ENCODE results near the gene CHAT.
"Not testable (repeated sequence)": the region's sequence is repeated elsewhere in the genome, so short reads cannot be mapped to it uniquely, and the experiment has no call there.

The CHAT gene

DNA sequence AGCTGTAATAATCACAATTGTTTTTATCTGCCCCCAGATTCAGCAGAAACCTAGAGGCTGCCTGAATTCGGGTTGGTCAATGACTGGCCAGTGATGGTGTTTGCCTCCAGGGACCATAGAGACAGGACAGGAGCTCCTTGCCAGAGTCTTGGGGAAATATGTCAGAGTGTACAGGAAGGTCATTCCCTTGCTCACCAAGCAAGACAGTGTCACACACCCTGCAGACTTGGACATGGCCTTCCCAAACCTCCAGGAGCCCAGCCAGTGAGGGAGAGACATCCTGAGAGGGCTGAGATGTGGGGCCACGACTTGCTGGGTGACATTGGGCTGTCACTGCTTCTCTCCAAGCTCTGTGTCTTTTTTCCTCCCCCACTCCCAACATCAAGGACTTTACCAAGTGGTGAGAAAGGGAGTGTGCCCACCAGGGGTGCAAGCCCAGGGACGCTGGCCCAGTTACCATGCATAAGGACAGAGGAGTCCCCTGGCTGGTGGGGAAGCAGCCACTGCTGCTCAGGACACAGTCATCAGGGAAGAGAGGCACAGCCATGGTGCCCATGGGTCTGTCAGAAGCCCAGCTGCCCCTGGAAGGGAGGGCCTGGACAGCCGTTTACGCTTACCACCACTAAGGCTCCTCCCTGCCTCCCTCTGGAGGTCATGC lies 40.3 kb downstream of the CHAT start:
- DNase-seq = no peak

DNA sequence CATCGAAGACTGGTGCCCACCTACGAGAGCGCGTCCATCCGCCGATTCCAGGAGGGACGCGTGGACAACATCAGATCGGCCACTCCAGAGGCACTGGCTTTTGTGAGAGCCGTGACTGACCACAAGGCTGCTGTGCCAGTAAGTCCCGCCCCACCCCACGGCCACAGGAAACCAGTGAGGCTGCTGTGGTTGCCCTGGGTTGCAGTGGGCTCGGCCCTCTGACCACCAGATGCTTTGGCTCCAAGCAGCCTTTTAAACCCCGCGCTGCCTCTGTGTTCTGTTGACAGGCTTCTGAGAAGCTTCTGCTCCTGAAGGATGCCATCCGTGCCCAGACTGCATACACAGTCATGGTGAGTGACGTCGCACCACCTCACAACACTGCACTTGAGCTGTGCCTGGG lies 41.3 kb downstream of the CHAT start:
- no peak for DNase-seq

DNA sequence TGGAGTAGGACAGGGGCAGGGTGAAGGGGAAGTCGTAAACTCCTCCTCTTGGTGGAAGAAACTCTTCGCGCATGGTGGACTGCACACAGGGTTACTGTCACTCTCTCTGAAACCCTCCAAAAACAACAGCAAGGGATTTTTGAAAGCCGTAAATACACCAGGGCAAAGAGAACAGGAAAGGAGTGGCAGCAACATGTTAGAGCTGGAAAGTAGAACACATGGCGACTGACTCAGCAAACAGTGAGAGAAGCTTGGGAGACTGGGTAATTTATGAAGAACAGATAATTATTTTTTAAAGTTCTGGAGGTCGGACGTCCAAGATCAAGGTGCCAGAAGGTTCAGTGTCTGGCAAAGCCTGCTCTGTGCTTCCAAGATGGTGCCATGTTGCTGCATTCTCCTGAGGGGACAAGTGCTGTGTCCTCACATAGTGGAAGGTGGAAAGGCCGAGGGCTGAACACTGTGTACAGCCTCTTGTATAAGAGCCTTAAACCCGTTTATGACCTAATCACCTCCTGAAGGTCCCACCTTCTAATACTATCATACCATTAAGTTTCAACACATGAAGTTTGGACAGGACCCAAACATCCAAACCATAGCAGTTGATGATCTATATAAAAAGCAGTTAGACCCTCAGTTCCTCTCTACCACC lies 43.1 kb downstream of the CHAT start:
- DNase-seq = no peak

DNA sequence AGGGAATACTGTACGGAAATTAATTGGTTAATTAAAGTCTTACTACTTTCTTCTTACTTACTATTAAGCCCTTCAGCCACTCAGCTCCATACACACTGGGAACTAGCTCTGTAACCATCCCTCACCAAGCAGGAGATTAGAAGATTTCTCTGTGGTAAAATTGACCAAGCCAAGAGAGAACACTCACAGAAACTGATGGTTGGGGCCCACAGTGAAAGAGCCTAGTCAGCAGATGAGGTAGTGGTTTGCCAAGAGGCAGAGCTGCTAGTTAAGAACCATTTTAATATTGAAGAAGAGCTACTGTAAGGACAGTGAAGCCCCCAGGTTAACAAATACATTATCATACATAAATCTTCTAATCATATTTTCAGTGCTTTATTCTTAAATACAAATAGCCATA lies 43.8 kb downstream of the CHAT start:
- no peak for DNase-seq

DNA sequence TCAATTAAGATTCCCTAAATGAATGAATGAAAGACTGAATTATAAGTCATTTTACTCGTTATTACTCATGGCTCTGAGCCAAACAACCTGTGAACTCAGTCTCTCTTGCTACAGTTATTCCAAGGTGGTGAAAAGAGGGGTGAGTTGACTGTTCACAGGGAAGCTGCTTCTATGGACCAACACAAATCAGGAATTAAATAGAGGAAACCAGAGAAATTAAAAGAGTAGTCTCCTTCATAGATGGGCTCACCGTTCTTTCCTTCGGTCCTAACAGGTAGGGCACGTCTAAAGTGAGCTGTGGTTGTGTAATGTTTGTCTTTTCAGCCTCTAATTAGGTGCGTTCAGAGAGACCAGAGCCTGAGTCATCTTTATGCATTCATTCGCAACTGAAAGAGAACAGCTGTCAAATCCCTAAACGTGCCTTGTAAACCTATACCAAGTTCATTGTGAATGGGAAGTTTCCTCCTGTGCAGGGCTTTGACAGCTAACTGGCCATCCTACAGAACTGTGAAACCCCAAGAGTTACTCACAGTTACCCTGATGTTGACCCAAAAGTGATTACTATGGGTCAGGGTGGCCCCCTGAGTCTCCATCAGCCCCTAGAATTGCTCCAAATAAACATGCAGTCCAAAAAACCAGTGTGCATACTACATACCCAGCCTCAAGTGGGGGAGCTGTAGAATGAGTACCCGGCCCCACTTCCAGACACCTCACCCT lies 47.5 kb downstream of the CHAT start:
- no peak for DNase-seq

DNA sequence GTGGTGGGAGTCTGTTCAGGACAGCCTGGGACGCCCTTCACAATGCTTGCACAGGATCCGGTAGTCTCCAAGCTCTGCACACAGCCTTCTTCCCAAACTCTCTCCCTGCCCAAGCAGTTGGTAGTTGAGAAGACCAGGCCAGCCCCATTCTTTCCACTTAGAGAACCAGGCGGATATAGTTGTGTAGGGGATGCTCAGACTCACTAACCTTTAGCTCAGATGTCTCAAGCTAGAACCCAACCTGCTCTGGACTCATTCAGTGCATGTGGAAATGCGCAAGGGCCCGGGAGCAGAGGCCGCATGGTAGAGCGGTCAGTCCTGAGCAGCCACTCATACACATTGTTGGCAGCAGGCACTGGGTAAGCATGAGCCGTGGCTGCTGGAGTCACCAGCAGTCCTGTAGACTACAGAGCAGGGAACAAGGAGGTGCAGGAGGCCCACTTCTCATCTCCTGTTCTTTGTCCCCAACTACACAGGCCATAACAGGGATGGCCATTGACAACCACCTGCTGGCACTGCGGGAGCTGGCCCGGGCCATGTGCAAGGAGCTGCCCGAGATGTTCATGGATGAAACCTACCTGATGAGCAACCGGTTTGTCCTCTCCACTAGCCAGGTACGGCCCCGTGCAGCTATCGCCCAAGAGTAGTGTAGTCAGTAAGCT lies 48.5 kb downstream of the CHAT start:
- DNase-seq = no peak

DNA sequence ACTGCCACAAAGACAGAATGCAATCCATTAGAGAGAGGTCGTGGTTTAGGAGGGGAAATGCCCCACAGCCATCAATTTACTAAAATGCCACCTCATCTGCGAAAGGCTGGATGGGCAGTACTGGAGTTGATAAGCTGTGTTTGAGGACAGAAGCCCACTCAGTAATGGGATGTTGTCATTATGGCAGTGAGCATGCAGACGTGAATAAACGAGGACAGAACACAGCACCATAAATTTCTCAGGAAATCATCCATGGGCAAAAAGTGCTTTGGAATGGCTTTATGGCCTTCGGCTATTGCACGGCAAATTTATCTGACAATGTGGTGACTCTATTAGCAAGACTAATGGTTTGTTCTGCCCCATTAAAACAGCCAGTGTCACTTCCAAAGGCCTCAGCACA lies 49.8 kb downstream of the CHAT start:
- no peak for DNase-seq

DNA sequence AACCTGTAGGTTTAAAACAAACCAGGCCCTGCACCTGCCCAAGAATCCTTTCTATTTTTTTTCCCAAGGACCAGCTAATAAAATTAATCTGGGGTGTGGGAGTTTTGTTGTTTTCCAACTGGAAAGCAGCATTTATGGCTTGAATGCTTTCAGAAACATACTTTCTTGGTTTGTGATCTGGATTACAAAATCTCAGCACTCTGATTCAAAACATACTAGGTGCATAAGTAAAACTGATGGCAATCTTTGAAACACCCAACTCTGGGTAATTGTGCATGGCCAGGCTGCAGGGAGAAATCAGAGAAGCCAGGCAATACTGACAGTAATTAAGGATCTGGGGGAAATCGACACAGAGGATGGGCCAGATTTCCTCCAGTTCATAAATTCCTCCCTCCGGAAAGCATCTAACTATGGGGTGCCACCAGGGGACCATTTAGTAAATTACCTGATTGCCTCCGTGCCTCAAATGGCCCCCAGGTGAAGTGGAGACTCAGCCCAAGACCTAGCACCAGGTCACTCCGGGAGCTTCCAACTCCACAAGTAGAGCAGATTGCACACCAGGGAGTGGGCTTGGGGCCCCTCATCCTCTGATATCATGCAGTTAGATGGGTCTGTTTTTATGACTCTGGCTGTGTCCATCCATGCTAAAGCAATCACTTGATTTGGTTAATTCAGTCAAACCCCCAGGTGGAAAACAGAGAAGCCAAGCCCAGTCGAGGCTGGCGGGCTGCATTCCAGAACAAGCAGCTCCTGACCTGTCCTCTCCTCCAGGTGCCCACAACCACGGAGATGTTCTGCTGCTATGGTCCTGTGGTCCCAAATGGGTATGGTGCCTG lies 50.4 kb downstream of the CHAT start:
- no peak for DNase-seq

DNA sequence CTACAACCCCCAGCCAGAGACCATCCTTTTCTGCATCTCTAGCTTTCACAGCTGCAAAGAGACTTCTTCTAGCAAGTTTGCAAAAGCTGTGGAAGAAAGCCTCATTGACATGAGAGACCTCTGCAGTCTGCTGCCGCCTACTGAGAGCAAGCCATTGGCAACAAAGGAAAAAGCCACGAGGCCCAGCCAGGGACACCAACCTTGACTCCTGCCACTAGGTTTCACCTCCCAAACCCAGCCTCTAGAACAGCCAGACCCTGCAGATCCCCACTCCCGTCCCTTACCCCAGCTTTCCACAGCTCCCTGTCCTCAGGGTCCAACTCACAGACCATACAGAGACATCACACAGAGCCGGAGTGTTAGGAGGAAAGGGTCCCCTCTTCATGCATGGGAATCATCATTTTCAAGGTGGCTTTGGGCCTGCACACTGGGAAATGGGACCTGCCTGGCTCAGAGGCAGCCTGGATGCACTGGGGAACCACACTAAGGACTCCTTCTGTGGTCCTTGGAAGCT lies 51.1 kb downstream of the CHAT start:
- DNase-seq = no peak

DNA sequence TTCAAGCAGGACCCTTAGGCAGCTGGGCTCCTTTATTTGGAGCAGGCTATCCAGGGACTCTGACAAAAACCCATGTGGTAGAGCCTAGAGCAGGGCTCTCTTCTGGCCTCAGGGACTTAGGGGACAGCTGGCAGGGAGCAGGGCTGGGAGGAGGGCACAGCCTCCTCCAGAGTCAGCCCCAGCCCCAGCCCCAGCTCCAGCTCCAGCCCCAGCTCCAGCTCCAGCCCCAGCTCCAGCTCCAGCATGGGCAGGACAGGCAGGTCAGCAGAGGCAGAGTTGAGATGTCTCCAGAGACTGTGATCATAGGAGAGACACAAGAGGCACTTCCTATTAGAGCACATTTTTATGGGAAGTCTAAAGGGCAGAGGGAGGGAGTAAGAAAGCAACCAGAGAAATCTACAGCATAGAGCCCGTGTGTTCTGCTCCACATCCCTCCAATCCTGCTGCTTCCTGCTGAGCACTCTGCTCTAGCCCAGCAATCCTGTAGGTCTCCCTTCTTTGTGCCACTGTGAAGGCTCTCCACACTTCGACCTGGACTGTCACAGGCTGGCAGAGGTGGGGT lies 52.3 kb downstream of the CHAT start:
- DNase-seq = no peak

DNA sequence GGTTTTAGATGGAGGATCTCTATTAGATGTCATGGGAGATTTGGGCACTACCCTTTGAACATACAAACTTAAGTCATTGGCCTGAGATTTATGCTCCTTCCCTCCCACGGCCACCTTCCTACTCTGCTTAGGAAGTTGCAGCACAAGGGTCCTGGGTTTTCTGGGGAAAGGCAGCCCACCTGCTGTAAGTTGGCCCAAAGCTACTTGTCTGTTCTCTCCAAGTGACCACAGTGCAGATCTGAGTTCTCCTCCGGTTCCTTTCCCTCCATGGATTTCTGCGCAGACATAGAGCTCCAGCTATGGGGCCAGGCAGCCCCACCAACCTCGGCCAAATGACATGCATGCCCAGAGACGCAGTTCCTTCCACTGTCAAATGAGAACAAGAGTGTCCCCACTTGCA lies 52.8 kb downstream of the CHAT start:
- no peak for DNase-seq

DNA sequence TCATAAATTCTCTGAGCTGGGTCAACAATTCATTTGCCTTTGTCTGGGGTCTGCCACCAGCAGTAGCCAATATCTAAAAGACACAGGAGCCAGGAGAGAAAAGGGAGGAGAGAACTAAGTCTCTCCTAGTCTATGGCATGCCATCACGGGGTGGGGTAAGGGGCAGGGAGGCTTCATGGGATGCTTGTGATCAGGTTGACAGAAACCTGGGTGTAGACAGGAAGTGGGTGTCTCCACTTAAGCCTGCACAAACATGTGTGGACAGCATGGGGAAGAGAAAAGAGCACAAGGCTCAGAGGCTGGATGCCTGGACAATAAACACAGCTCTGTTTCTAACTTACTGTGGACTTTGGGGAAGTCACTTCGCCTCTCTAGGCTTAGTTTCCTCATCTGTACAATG lies 54.2 kb downstream of the CHAT start:
- DNase-seq = no peak

DNA sequence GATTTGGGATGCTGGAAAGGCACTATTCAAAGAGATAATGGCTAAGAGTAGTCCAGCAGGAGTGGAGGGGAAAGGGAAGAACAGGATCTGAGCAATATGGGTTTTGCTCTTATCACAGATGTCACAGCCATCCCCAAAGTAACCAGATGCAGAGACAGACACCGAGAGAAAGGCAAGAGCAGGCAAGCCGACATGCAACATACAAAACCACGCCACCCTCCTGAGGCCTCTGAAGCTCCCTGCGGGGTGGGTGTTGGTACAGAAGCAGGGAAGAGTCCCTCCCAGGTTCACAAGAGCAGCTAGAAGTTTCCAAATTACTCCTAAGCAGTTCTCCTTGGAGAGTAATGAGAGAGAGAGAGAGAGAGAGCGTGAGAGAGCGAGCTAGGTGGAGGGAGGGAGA lies 54.8 kb downstream of the CHAT start:
- DNase-seq = no peak

DNA sequence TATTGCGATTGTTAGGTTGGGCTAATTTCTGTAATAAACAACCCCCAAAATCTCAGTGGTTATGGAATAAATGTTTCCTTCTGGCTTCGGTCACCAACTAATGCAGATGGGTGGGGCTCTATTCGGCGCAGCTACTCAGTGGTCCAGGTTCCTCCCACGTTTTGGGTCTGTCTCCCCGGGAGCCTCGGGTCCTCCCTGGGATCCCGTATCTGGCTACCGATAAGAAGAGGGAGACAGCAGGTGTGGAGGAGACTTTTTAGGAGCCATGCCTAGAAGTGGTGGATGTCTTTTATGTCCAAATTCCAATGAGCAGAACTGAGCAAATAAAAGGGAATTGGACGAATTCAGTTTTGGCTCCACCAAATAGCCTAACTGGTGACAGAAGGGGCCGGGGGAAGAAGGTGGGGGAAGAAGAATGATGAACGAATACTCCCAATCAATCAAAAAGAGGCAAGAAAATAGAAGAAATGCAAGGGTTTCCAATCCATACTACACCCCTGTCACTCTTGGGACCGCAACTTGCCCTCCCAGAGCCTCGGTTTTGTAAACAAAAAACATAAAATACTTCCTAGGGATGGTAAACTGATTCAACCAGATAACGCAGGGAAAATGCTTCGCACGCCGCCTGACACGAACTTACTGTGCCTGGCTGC lies 65.1 kb downstream of the CHAT start:
- no peak for DNase-seq

DNA sequence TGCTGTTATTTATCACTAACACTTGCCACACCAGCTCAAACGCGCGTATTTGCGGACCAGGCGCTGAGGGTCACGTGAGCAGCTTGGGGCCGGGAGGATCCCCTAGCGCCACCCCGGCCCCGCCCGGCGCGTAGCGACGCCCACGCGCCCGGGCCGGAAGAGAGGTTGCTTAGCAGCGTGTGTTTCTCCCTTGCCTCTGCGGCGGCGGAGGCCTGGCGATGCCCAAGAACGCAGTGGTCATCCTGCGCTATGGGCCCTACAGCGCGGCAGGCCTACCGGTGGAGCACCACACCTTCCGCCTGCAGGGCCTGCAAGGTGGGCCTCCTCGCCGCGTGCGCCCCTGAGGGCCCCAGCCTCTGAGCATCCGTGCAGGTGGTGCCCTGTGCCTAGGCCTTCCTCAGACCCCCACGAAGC lies 65.7 kb downstream of the CHAT start, which contains the start of gene C10orf53:
C10orf53 (plus strand) TSS at position 172 of the 414 bp plus-strand sequence; CDS start at position 219, 47 bp downstream.
- no peak for DNase-seq

DNA sequence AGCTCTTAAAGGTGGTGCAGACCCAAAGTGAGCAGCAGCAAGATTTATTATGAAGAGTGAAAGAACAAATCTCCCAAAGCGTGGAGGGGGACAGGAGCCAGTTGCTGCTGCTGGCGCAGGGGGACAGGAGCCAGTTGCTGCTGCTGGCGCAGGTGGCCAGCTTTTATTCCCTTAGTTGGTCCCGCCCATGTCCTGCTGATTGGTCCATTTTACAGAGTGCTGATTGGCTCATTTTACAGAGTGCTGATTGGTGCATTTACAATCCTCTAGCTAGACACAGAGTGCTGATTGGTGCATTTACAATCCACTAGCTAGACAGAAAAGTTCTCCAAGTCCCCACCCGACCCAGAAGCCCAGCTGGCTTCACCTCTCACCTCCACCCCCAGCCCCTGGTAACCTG lies 68.6 kb downstream of the CHAT start:
- DNase-seq = not testable (repeated sequence)

DNA sequence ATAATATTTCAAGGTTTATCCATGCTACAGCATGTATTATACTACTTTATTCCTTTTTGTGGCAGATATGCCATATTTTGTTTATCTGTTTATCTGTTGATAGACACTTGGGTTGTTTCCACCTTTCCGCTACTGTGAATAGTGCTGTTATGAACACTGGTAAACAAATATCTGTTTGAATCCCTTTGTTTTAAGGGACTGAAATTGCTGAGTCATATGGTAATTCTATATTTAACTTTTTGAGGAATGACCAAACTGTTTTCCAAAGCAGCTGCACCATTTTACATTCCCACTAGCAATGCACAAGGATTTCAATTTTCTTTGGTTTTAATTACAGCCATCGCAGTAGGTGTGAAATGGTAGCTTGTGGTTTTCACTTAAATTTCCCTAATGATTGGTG lies 69.0 kb downstream of the CHAT start:
- DNase-seq = no peak

DNA sequence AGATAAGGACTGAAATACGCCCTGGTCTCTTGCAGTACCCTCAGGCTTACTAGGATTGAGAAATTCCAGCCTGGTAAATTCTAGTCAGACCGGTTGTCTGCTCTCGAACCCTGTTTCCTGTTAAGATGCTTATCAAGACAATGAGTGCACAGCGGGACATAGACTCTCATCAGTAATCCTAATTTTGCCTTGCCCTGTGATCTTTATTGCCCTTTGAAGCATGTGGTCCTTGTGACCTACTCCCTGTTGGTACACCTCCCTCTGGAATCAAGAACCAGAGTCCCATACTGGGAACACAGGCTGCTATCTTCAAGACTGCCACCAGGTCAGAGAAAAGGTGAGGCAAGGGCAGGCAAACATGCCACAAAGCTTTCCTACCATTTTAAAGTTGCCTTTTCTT lies 72.8 kb downstream of the CHAT start:
- DNase-seq = no peak

DNA sequence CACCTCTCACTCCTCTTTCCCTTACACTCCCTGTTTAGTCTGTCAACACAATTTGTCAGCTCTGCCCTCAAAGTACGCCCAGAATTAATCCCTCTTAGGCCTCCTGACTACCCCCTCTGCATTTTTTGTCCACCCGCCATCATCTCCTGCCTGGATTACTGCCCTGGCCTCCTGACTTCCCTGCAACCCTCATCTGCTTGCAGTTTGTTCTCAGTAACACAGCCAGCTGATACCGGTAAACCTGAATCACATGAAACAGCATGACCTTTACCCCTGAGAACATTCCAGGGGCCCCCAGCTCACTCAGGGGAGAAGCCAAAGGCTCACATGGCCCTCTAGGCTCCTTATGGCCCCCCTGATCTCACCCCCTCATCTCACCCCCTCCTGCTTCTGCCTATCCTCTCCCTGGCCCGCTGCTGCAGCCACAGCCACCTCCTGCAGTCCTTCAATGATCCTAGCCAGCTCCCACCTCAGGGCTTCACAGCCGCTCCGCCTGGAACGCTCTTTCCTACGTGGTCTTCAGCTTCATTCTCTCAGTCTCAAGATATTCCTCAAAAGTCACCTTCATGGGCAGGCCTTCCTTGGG lies 74.5 kb downstream of the CHAT start:
- no peak for DNase-seq

DNA sequence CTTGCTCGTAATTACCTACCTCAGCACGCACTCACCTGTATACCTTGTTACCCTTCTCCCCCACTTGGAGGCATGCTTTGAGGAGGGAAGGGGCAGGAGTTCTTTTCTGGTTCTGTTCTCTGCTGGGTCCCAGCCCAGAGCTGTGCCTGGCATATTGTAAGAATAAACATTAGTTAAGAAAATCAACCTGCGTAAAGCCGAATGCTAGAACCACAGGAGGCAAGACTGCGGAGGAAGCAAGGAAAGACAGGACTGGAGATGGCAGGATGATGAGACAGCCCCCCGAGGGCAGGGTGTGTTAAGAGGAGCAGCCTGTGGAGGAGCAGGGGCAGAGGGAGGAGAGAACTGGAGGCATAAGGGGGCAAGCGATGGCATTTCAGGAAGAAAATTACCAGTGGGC lies 75.1 kb downstream of the CHAT start:
- no peak for DNase-seq

DNA sequence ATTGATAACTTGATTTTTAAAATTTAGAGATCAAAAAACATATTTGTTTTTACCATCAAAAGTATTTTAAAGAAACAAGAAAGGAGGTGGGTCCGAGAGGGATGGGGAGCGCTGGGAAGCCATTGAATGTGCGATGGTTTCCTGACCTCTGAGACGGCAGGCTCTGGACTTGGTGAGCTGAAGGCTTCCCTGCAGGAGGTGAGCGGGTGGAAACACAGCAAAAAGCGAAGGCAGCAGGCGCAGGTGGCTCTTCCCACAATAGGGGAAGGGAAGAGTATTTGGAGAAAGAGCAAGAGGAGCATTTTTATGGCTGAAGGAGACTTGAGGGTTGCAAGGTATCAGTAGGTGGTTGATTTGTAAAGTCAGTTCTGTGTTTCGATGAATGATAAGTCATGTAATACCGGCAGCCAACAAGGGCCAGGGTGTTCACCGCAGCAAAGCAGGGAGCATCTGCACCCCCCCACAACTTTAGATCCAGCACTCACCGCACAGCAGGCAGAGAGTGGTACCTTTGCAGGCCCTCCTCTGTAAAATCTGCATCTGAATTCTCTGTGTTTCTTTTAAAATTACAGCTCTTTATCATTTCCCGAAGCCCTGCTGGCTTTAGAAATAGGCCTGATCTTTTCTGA lies 76.2 kb downstream of the CHAT start:
- no peak for DNase-seq

Data from NCI-H187 treated with DMSO at 0.1 percent for 48 hours (cell line).